HUES64 (cell line): ENCODE results near the gene LSM2. TPM values are rescaled to one million over a fixed set of nuclear protein-coding genes. Genes with fewer than 3 reads are reported as not detected.
A peak's percentile ranks its signal among the peaks of the same experiment; 100 is the strongest.
"Not testable (repeated sequence)": the region's sequence is repeated elsewhere in the genome, so short reads cannot be mapped to it uniquely, and the experiment has no call there.

Experiments used
- H3K27ac ChIP-seq: 2 replicates; pipeline ENCODE4 v1.7.0; 2013; ENCODE audit warnings: low read depth, low read length, inconsistent platforms
- H3K27me3 ChIP-seq: 2 replicates; pipeline ENCODE4 v1.6.1; 2013; ENCODE audit warnings: mild to moderate bottlenecking, low read length; ENCODE audit not compliant: insufficient read depth
- H3K36me3 ChIP-seq: 2 replicates; pipeline ENCODE4 v1.6.1; 2013; ENCODE audit warnings: mild to moderate bottlenecking, low read length; ENCODE audit not compliant: insufficient read depth
- H3K4me1 ChIP-seq: 2 replicates; pipeline ENCODE4 v1.6.1; 2013; ENCODE audit warnings: mild to moderate bottlenecking, low read length, moderate library complexity; ENCODE audit not compliant: insufficient read depth
- H3K4me3 ChIP-seq: 2 replicates; pipeline ENCODE4 v1.5.1; 2013; ENCODE audit warnings: mild to moderate bottlenecking, low read length, moderate library complexity
- H3K9ac ChIP-seq: 2 replicates; pipeline ENCODE4 v1.6.1; 2013; ENCODE audit warnings: mild to moderate bottlenecking, low read depth, low read length
- H3K9me3 ChIP-seq: 2 replicates; pipeline ENCODE4 v1.6.1; 2013; ENCODE audit warnings: low read depth, low read length; ENCODE audit not compliant: insufficient read depth
- WGBS: fragments of 150-250, 120-280 bp; methylation state at CpG from one replicate; pipeline ENCODE4 v1.1.7; 2013; ENCODE audit warnings: missing lambda C conversion rate; 5-methylcytosine and 5-hydroxymethylcytosine counted together
- polyA plus RNA-seq, 2 experiments: library from polyadenylated mRNA; stranded (reverse); fragments of 50-300 nt; gene quantifications; one replicate each; pipeline ENCODE4 v1.2.3, GENCODE V29; 2013

LSM2 gene
- 110 TPM for polyA plus RNA-seq (2013, experiment 1 of 2)
- polyA plus RNA-seq (2013, experiment 2 of 2): 114 TPM

GRCh38 chr6:31806470-31807272 lies at the start of gene LSM2:
TSS of gene LSM2 (minus strand) at chr6:31806966. CDS start at chr6:31806757, 209 bp downstream.
- no peaks in the 10 kb centered on the region for H3K9me3 ChIP-seq
- H3K4me1 ChIP-seq: peaks cover 6% of the 10 kb centered on the region; the same call in 1 of the 2 replicates
- peak within 1 kb of the TSS; percentile 94 for H3K4me3 ChIP-seq
- peak within 1 kb of the TSS; percentile 95 for H3K9ac ChIP-seq
- no peaks in the 10 kb centered on the region for H3K27me3 ChIP-seq
- under 1% methylated on average over 49 of the region's 51 CpGs for WGBS
- peak within 1 kb of the TSS; percentile 98 for H3K27ac ChIP-seq
- H3K36me3 ChIP-seq: peaks cover 27% of the 10 kb centered on the region

GRCh38 chr6:31851980-31852718 lies 45.4 kb upstream of the LSM2 start:
- H3K27ac ChIP-seq, H3K9ac ChIP-seq, H3K27me3 ChIP-seq, H3K9me3 ChIP-seq, H3K36me3 ChIP-seq, H3K4me1 ChIP-seq, H3K4me3 ChIP-seq: not testable (repeated sequence)
- WGBS: 90% methylated on average over 35 of the region's 35 CpGs

- 86% methylated on average over 2 of the region's 2 CpGs for WGBS
- H3K4me3 ChIP-seq: no peak overlapping the region
- no peaks in the 10 kb centered on the region for H3K36me3 ChIP-seq
- H3K4me1 ChIP-seq: no peaks in the 10 kb centered on the region
- no peak overlapping the region for H3K9ac ChIP-seq
- peaks cover 7% of the 10 kb centered on the region; the same call in 1 of the 2 replicates for H3K9me3 ChIP-seq
- no peaks in the 10 kb centered on the region for H3K27me3 ChIP-seq
- no peak overlapping the region for H3K27ac ChIP-seq
These were observed 44.7 kb upstream of the LSM2 start for GRCh38 chr6:31851485-31851832.

GRCh38 chr6:31850765-31851484 lies 44.2 kb upstream of the LSM2 start:
- Histone ChIP-seq H3K27ac (no peak overlapping the region), H3K4me1 (no peaks in the 10 kb centered on the region), H3K9ac (no peak overlapping the region), H3K36me3 (no peaks in the 10 kb centered on the region), H3K27me3 (no peaks in the 10 kb centered on the region), H3K4me3 (no peak overlapping the region), H3K9me3 (peaks cover 7% of the 10 kb centered on the region; the same call in 1 of the 2 replicates)
- 99% methylated on average over 2 of the region's 2 CpGs for WGBS

- Histone ChIP-seq H3K4me1 (no peaks in the 10 kb centered on the region), H3K27me3 (no peaks in the 10 kb centered on the region), H3K4me3 (no peak overlapping the region), H3K27ac (no peak overlapping the region), H3K9ac (no peak overlapping the region), H3K9me3 (no peaks in the 10 kb centered on the region), H3K36me3 (no peaks in the 10 kb centered on the region)
- 88% methylated on average over 2 of the region's 2 CpGs for WGBS
These were observed 40.7 kb upstream of the LSM2 start for GRCh38 chr6:31847276-31847978.

GRCh38 chr6:31844507-31844906 lies 37.7 kb upstream of the LSM2 start:
- WGBS: 100% methylated on average over 3 of the region's 3 CpGs
- H3K9ac ChIP-seq: no peak overlapping the region
- H3K27ac ChIP-seq: no peak overlapping the region
- H3K27me3 ChIP-seq: no peaks in the 10 kb centered on the region
- H3K4me3 ChIP-seq: no peak overlapping the region
- H3K9me3 ChIP-seq: no peaks in the 10 kb centered on the region
- no peaks in the 10 kb centered on the region for H3K4me1 ChIP-seq
- H3K36me3 ChIP-seq: peaks cover 14% of the 10 kb centered on the region

- no peaks in the 10 kb centered on the region for H3K27me3 ChIP-seq
- no peaks in the 10 kb centered on the region for H3K9me3 ChIP-seq
- H3K9ac ChIP-seq: no peak overlapping the region
- H3K36me3 ChIP-seq: peaks cover 39% of the 10 kb centered on the region
- peaks cover 5% of the 10 kb centered on the region for H3K4me1 ChIP-seq
- no peak overlapping the region for H3K27ac ChIP-seq
- 95% methylated on average over 9 of the region's 9 CpGs for WGBS
- H3K4me3 ChIP-seq: no peak overlapping the region
These were observed 35.3 kb upstream of the LSM2 start for GRCh38 chr6:31842053-31842452.

GRCh38 chr6:31839779-31840126 lies 33.0 kb upstream of the LSM2 start:
- not testable (repeated sequence) for H3K27ac ChIP-seq, H3K27me3 ChIP-seq, H3K4me3 ChIP-seq, H3K4me1 ChIP-seq, H3K9me3 ChIP-seq, H3K9ac ChIP-seq
- 94% methylated on average over 8 of the region's 8 CpGs for WGBS
- peaks cover 55% of the 10 kb centered on the region for H3K36me3 ChIP-seq

GRCh38 chr6:31838968-31839367 lies 32.2 kb upstream of the LSM2 start:
- Histone ChIP-seq H3K27me3 (no peaks in the 10 kb centered on the region), H3K9me3 (no peaks in the 10 kb centered on the region), H3K9ac (no peak overlapping the region), H3K36me3 (peaks cover 55% of the 10 kb centered on the region), H3K27ac (no peak overlapping the region), H3K4me3 (peak overlapping the region; percentile 98; the same call in 1 of the 2 replicates), H3K4me1 (peaks cover 9% of the 10 kb centered on the region)
- WGBS: 98% methylated on average over 3 of the region's 3 CpGs

GRCh38 chr6:31838114-31838553 lies 31.4 kb upstream of the LSM2 start:
- WGBS: 93% methylated on average over 9 of the region's 9 CpGs
- H3K9me3 ChIP-seq, H3K27me3 ChIP-seq, H3K4me1 ChIP-seq: not testable (repeated sequence)
- H3K27ac ChIP-seq: peak overlapping the region; percentile 97; the same call in 1 of the 2 replicates
- H3K36me3 ChIP-seq: peaks cover 55% of the 10 kb centered on the region
- H3K4me3 ChIP-seq: peak overlapping the region; percentile 98
- peak overlapping the region; percentile 99 for H3K9ac ChIP-seq
